Medulla oblongata (tissue), 1 donor: ENCODE results near the gene DHRS1.
A peak's percentile ranks its signal among the peaks of the same experiment; 100 is the strongest.

ENCODE experiments used
- DNase-seq: peaks from one replicate; pipeline ENCODE4 v3.0.0-alpha.2; 2015; ENCODE audit errors: extremely low spot score

DHRS1 gene

DNA sequence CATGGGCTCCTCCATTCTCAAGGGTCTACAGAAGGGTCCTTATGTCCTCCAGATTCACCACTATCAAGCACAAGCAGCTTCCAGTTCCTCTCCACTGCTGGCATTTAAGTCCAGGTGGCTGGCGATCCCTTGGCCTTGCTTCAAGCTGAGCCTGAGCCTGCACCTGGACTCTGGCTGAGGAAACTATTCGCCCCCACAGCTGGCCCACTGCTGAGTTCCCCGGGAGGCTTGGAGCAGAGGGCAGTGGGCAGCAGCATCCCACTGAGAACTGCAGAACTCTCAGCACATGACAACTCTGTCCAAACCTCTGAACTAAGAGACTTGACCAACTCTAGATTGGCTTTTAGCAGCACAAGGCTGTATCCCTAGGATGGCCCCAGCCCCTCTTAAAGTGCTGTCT is 16.8 kb downstream of the DHRS1 start:
- no peak for DNase-seq

DNA sequence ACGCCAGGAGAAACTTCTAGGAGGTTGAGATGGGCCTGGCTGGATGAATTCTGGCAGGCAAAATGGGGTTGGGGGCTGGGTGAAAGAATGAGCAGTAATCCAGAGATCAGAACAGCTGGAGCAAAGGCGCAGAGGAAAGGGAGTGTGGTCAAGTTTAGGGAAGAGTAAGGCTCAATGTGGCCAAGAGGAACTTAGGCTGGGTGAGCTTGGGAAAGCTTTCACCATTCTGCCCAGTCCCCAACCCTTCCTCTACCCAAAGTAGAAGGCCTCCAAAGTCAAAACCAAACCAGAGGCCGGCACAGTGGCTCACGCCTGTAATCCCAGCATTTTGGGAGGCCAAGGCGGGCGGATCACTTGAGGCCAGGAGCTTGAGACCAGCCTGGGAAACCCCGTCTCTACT is 17.9 kb downstream of the DHRS1 start:
- no peak for DNase-seq

DNA sequence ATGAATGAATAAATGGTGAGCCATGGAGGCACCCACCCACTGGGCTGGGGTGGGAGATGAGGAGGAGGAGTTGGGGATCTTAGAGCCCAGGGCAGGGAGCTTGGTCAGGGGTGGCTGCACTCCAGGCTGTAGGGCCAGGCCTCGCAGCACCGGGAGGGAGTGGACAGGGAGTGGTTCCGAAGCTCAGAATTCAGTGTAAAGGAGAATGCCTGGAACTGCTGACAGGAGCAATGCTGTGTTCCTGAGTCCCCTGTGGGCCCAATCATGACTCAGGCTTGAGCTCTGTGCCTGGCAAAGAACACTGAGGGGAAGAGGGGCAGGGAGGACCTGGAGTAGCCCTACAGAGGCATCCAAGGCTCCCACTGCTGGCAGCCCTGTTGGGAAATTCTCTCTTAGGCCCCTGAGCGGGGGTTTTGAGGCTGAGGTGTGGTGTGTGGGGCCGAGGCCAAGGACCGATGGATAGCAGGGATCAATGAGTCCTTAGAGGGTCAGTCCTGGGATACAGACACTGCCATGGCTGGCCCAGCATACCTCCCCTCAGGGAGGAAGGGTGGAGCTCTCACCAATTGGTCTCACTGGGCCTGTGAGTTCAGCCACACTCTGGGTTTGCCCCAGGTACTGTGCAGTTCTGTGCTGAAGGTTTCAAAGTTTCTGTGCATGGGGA is 18.7 kb downstream of the DHRS1 start:
- no peak for DNase-seq

DNA sequence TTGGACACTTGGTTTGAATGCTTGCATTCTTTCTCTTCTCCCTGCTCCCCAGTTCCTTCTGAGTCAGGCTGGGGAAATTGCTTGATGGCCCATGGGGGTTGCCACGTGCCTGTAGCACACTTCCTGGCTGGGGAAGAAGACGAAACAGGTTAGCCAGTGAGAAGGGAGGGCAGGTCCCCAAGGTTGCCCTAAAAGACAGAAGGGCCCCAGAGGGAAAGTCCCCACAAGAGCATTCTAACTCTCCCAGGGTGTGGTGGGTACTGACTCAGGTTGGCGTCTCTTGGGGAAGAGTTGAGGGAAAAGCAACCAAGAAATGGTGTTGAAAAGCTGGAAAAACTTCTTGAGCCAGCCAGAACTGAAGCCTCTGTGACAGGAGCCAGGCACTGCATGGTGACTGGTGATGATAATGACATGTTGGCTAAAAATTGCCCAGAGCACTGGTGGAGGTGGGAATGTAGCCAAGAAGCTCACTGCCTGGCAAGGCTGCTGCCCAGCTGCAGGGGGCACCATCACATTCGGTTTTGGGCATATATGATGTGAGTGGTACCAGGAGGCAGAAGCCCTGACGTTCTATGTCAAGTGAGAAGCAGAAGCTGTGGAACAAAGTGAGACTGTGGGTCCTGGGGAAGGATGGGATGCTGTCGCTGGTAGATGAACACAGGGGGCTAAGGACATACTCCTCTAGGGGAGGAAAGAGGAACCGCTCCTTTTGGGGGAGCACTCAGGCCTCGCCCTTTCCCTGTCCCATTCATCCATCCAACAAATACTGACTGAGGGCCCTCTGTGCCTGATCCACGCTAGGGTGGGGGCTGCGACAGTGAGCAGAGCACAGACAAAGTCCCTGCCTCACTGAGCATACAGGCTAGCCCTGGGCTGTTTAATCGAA is 20.0 kb downstream of the DHRS1 start:
- peak; percentile 67 for DNase-seq

DNA sequence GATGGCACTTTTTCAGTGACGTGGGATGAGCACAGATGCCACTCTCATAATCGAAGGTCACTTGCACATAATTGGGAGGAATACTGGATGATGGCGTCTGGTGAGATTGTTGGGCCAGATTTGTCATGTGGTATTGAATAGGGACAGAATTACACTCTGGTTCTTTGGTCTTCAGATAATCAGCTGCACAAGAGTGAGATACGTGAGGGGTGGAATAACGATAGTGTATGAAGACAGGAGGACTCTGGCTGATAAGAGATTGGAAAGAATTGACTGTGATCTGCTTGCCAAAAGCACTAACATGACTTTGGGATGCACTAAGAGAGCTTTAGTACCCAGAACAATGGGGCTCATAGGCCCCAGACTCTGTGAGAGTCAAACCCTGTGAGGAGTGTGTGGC is 21.2 kb downstream of the DHRS1 start:
- no peak for DNase-seq

DNA sequence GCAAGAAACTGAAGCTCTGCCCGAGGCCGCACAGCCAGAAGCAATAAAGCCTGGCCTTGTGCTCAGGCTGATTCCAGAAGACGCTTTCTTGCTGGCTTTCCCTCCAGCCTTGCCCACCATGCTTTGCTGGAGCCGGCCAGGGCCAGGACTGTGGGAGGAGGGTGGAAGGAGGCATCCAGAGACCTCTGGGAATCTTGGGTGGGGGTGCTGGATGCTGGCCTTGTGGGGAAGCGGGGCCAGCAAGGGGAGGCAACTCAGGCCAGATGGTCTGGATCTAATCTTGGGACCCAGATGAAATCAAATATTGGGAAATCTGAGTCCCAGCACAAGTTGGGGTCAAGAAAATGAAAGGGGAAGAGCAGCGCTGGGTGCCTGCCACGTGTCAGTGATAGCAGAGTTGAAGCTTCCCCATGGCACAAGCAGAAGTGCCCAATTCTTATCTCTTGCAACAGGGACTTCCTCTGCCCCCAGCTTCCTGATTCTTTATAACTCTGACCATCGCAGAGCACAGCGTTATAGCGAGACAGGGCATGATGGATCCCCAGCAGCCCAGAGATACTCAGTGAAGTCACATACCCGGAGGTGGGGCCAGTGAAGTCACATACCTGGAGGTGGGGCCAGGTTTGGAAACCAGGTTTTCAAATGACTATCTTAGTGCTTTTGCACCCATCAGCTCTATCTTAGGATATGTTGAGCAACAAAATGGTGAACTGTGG is 21.8 kb downstream of the DHRS1 start:
- peak; percentile 67 for DNase-seq

DNA sequence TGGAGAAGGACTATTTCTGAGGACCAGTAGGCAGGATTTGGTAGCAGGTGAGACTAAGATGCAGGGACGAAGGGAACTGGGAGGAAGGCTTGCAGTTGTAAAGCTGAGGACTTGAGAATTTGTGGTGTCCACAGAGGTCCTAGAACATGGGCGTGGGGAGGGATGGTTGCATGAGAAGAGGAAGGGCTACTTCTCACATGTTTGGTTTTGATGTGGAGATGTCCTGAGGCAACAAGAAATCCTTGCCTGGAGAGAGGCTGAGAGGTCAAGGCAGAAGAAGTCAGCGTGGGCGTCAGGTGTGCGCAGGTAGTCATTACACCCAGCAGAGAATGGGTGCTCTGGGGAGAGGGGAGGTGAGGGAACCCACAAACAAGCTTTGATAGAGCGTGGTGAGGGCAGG is 22.5 kb downstream of the DHRS1 start:
- no peak for DNase-seq

DNA sequence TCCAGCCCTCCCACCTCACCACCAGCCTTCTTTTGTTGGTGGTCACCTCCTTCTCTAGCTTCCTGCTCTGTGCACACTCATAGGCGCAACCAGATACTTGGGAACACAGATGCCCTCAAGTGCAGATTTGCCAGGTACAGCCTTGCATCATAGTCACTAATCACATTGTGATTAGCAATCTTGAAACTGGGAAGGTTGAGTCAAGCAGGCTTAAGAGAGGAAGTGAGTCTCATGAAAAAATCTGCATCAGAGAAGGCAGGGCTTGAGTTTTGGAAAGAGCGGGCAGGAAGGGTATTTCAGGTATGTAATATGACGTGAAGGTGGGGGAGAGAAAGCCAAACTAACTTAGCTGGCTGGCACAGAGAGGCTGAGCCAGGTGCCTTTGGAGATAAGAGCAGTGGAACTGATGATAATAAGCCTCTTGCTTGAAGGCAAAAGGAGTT is 25.5 kb downstream of the DHRS1 start:
- DNase-seq: peak; percentile 86

DNA sequence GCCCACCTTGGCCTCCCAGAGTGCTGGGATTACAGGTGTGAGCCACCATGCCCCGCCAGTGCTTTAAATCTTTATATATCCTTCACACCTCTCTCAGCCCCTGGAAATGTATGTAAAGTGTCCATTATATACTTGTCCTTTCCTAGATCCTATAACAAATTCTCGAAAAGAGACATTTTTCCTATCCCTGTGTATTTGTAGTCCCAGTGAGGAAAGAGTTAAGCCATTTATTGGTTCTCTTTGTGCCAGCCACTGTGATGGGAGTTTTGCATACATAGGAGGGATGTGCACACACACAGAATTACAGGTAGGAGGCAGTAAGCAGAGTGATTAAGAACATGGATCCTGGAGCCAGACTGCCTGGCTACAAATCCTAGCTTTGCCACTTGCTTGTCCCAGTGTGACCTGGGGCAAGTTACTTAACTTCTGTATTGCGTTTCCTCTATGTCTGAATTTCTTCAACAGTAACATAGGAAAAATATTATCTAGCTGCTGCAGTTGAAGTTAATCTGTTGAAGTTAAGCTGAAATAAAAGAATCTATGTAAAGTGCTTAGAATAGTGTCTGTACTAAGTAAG is 26.1 kb downstream of the DHRS1 start:
- DNase-seq: no peak

DNA sequence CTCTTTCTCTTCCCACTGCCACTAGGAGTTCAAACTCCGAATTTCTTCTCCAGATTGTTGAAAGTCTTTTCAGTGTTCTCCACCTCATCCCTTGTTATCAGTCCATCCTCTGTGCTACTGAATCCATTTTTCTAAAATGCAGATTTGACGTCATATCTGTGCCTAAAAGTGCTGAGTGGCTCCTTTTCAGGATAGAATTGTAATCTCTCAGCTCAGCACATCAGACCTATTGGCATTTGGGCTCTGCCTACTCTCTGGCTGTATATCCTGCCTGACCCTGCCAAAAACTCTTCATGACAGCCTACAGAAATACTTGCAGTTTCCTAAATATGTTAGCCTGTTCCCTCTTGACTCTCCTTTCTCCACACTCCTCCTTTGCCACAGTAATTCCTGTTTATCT is 27.1 kb downstream of the DHRS1 start:
- no peak for DNase-seq

DNA sequence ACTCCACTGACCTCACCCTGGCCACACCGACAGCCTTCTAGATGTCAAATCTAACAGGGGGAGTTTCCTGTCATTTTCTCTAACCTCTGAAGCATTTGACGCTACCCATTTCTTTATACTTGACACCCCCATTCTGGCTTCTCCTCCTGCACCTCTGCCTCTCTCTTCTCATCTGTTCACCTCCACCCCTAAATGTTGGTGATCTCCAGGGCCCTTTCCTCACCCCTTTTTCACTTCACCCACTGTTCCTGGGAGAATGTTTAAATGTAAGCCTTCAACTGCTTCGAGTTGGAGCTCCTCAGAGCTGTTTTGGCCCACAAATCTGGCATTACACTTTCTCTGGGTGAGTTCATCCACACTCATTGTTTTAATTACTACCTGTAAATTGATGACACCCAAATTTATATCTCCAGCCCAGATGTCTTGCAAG is 27.7 kb downstream of the DHRS1 start:
- DNase-seq: no peak

DNA sequence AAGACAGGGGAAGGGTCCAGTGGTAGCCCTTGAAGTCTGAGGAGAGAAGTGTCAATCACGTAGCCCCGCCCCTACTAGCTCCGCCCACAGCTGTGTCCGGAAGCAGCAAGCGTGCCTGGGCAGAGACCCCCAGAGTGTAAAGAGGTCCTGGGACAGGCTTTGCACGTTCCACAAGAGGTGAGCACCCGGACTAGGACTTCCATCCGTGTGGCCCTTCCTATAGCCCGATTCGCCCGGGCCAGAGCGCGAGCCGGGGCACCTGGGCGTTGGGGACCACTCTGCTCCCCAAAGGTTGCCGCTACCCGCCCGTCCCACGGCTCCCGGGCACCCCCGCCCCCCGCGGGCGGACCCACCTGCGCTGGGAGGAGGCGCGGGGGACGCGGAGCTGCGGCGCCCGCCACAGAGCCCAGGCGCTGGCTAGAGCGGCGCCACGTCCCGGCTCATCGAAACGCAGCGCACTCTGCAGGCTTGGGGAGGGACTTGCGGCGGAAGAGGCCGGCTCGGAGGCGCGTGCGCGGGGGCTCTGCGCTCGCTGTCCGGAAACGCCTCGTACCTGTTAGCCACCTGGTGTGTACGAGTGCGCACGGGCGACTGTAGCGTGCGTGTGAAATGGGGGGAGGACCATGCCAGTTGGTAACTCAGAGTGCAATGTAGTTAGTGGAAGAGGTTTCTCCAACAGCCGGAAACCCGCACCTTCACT is 28.3 kb downstream of the DHRS1 start, which contains the start of gene RABGGTA:
Gene RABGGTA, minus strand, starts transcription at position 464 of the 700 bp plus-strand sequence. CDS start 482 bp downstream, outside the sequence.
- DNase-seq: peak; percentile 88

DNA sequence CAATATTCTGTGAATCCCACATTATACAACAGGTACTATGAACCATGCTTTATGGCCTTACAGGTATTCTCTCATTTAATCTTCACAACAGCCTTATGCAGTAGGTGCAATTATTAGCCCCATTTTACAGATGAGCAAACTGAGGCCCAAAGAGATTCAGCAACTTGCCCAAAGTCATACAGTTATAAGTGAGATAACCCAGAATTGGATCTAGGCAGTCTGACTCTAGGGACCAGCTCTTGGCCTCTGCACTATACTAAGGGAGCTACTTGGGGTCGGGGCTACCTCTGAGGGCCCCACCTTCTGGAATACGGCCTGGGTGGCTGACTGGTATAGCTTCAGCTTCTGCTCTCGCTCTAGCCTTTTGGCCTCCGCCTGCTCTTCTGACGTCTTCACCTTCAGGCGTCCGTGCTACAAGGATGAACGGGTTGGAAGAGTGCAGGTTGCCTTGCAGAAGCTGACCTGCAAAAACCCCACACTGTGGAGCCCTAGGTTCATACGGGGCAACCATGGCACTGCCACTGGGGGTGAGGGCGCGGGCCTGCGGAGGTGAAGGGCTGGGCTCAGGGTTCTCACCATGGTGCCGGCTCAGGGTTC is 28.9 kb downstream of the DHRS1 start:
- no peak for DNase-seq

DNA sequence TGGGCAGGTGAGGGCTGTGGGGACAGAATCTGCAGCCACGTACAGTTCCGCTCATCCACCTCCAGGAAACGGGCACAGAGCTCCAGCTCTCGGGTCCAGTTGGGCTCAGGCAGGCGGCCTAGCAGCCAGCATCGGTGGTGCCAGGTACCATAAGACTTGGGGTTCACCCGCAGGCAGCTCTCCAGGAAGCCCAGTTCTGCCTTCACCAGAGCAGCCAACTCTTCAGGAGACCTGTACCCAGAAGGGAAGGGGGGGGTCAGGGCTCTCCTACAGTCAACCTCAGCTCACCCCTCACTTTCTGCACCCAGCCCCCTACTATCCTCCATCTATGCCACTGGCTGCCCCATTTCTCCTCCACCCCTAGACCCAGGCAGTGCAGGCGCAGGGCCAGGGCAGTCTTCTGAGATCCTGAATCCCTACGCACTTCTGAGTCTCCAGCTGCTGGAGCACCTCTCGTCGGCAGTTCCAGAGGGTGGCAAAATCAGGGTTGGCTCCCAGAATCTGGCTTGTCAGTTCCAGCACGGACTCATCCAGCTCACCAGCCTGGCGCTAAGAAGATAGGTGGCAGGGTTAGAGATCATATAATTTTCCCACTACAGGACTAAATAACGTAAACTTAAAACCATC is 29.6 kb downstream of the DHRS1 start:
- DNase-seq: no peak

DNA sequence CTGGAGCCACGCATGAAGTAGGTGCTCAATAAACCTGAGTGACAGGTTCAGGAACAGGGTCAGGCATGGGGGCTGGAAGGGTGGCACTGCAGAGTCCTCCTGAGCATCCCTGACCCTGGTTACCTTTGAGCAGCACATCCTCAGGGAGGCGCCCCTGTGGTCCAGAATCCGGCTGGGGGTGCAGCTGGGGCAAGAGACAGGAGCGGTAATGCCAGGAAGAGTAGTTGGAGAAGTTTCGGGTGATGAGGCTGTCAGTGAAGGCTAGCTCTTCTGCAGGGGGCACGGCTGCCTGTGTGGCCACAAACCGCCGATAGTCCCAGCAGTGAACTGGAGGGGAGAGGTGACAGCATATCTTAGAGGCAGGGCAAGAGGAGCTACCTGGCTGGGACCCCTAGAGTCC is 30.2 kb downstream of the DHRS1 start:
- no peak for DNase-seq

DNA sequence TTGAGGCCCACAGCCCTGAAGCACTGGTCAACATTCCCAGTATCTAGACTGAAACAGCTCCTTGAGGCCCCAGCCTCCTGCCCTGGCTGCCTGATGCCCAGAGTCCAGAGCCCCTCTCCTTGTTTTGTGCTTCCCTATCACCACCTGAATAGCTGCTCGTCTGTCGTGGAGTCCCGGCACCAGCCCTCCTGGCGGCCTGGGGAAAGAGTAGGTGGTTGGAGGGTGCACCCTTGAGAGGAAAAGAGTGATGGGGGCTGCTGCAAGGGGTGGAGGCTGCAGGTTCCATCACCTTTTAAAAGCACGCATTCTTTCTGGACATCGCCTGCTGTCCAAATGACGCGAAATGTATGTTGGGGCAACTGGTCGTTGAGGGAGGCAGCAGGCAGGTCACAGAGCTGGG is 31.4 kb downstream of the DHRS1 start:
- no peak for DNase-seq

DNA sequence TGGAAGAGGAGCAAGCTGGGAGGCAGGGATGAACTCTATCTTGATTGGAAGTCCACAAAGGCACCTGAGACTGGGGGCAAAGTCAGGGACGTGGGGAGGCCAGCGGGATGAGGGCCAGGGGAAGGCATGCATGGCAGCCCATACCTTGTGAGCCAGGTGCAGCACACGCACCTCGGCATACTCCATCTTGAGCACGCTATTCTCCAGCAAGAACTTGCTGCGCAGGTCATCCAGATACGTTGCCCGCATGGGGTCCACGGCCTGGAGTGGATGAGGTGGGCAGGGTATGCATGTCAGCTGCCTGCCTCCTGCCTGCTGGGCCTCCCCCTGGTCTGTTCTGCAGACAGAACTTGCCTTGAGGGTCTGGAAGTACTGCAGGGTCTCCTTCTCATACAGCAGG is 32.1 kb downstream of the DHRS1 start:
- DNase-seq: no peak

DNA sequence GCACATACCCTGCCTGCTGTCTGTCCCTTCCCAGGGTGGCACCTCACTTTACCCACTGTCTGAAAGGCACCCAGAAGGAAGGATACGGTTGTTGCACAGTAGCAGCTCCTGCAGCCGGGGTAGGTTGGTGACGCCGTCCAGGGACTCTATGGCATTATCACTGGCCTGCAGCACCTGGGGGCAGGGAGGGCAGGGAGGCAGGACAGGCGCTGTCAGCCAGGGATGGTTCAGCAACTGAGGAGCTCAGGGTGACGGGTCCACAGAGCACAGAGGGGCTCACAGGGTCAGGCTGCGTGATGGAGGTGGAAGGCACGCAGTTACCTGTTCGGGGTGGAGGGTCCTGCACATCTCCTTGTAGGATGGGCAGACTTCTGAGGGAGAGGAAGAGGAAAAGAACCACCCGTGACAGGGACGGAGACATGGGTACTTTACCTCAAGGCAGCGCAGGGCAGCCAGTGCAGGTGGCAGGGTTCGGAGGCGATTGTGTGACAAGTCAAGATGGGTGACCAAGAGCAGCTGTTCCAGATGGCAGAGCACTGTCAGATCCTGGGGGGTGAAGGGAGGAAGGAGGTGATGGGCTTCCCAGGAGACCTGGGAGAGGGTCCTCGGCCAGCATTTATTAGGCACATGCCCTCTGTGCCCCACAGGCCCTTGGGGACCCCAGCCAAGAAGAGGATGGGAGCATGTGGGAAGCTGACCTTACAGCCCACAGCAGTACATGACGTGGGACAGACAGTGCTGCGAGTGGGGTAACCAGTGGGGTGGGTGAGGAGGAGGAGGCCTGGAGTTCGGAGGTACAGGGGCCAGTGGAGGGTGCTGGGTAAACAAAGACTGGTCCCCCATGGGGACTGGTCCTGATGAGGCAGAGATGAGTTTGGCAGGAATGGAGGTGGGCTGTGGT is 33.0 kb downstream of the DHRS1 start:
- DNase-seq: no peak

DNA sequence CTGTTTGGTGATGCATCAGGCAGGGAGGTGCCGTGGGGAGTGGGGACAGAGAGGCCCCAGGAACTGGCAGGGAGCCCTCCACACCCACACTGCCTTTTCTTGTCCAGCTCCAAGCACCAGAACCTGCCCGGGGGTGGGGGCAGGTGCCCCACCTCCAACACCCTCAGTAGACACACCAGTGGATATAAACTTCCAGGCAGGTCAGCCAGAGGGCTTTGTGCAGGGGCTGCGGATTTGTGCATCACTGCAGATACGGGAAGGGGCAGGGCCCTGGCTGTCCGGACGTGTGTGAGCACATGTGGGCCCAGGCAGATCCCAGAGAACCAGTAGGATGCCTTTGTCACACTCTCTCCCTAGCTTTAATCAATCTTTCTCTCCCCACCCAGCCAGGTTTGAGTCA is 35.3 kb downstream of the DHRS1 start:
- DNase-seq: no peak

DNA sequence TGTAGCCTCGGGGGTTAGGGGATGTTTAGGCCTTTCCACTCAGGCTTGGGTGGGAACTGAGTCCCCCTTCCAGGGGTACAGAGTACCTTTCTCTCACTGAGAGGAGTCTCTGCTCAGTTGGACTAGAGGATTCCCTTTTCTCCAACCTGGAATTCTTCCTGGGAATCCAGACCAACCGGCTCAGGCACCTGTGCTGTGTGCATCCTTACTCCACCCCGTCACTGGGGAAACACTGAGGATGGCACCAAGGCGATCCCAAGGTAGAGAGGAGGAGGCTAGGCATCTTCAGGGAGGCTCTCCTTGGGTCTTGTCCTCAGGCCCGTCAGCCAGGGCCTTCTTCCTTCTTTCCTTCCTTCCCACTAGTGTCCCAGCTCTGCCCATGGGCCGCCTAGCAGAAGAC is 35.7 kb downstream of the DHRS1 start:
- DNase-seq: no peak
